Motor neuron (in vitro differentiated cells): Measurements from ENCODE around the gene GAB2. TPM values are rescaled to one million over a fixed set of nuclear protein-coding genes. Genes with fewer than 3 reads are reported as not detected.
"Not testable (repeated sequence)": the region's sequence is repeated elsewhere in the genome, so short reads cannot be mapped to it uniquely, and the experiment has no call there.

Experiments used
- ATAC-seq, 8 experiments: fragments of 200-7000 bp; cut with Tn5 transposase; replicated peaks in 6 of 8; 2 replicates each; pipeline ENCODE4 v1.8.0; 2021; ENCODE audit warnings: mild to moderate bottlenecking in 8 of 8, moderate library complexity in 8 of 8
- H3K27ac ChIP-seq, 2 donors: fragments of 250-450 bp; sonication (Bioruptor Pico); 2 replicates each; pipeline ENCODE4 v1.9.0; 2021; ENCODE audit warnings: antibody characterized with exemption in 2 of 2, mild to moderate bottlenecking in 2 of 2, moderate library complexity in 1 of 2
- H3K4me1 ChIP-seq, 2 donors: fragments of 250-450 bp; sonication (Bioruptor Pico); replicated peaks in 1 of 2; 2 replicates each; pipeline ENCODE4 v1.6.1; 2021; ENCODE audit warnings: antibody characterized with exemption in 2 of 2, mild to moderate bottlenecking in 2 of 2, moderate library complexity in 1 of 2
- H3K4me3 ChIP-seq, 5 donors: fragments of 250-450 bp; sonication (Bioruptor Pico); 2 replicates each; pipeline ENCODE4 v1.9.0; 2021; ENCODE audit warnings: antibody characterized with exemption in 5 of 5, mild to moderate bottlenecking in 5 of 5, moderate library complexity in 4 of 5
- WGBS, 10 experiments: fragments of 450-650 bp; shearing (Covaris generic); methylation state at CpG; one replicate each; pipeline ENCODE4 v1.0.0; 2022; 5-methylcytosine and 5-hydroxymethylcytosine counted together
- in situ Hi-C, 9 experiments: fragments of 400-800 bp; cut with MboI; loops; one replicate each; pipeline ENCODE4 v1.15.0; 2021; ENCODE audit warnings: low sequenced_read_pairs in 9 of 9, low pct_unique_long_range_greater_than_20kb in 2 of 9; ENCODE audit not compliant: unreplicated experiment in 9 of 9
- total RNA-seq, 8 experiments: library from RNA; unstranded; fragments of 300-600 nt; gene quantifications; 2 replicates each; pipeline versions ENCODE4 v1.2.3 to v1.2.4, GENCODE V29; 2022

Gene GAB2
- total RNA-seq, 8 experiments from 2014 or later, result 2.5 to 44.1 (median 25.6) TPM

- ATAC-seq, result no peak
- peaks cover 19 to 20% of the 10 kb centered on the region in 2 donors for H3K4me1 ChIP-seq
- in situ Hi-C loops, result no loop called here
- no peak overlapping the region for H3K4me3 ChIP-seq
- H3K27ac ChIP-seq, result no peak overlapping the region
- 40 to 100% (median 89%) methylated on average over 1 to 8 of the region's 8 CpGs; no CpG with 5 or more reads in 2 of the 10 experiments for WGBS, 10 experiments
Observed at GRCh38 chr11:78250099-78250498, 167.5 kb downstream of the GAB2 start.

GRCh38 chr11:78248903-78249302 is 168.7 kb downstream of the GAB2 start:
- Histone ChIP-seq H3K27ac (no peak overlapping the region), H3K4me1 (peaks cover 19 to 20% of the 10 kb centered on the region in 2 donors), H3K4me3 (no peak overlapping the region)
- in situ Hi-C loops, result loop anchor here in 4 of 9 experiments (25.0 kb wide), 2 partner anchors 138 to 313 kb away; partner anchors contain the start of gene NARS2 (in 4 of the 4)
- no peak for ATAC-seq

- no peak for ATAC-seq
- in situ Hi-C loops, result loop anchor here in 4 of 9 experiments (25.0 kb wide), 2 partner anchors 139 to 314 kb away; partner anchors contain the start of gene NARS2 (in 4 of the 4)
- Histone ChIP-seq H3K4me3 (no peak overlapping the region), H3K27ac (no peak overlapping the region), H3K4me1 (peaks cover 19 to 20% of the 10 kb centered on the region in 2 donors)
- 75 to 100% (median 95%) methylated on average over 1 to 3 of the region's 3 CpGs; no CpG with 5 or more reads in 4 of the 10 experiments for WGBS, 10 experiments
Observed at GRCh38 chr11:78248191-78248590, 169.4 kb downstream of the GAB2 start.

- Histone ChIP-seq H3K27ac (no peak overlapping the region), H3K4me3 (no peak overlapping the region), H3K4me1 (no peaks in the 10 kb centered on the region)
- ATAC-seq, result peak in 3 of 8 experiments; percentile 52 to 78 (median 58)
- in situ Hi-C loops, result loop anchor here in 4 of 9 experiments (25.0 kb wide), 2 partner anchors 143 to 318 kb away; partner anchors contain the start of gene NARS2 (in 4 of the 4)
- 11 to 98% (median 69%) methylated on average over 2 to 4 of the region's 4 CpGs for WGBS, 10 experiments
Observed at GRCh38 chr11:78244546-78245255, 172.9 kb downstream of the GAB2 start.

- Histone ChIP-seq H3K4me3 (no peak overlapping the region), H3K4me1 (no peaks in the 10 kb centered on the region), H3K27ac (no peak overlapping the region)
- no peak for ATAC-seq
- in situ Hi-C loops, result loop anchor here in 4 of 9 experiments (25.0 kb wide), 2 partner anchors 143 to 318 kb away; partner anchors contain the start of gene NARS2 (in 4 of the 4)
- 27 to 100% (median 92%) methylated on average over 1 to 2 of the region's 2 CpGs; no CpG with 5 or more reads in 2 of the 10 experiments for WGBS, 10 experiments
Observed at GRCh38 chr11:78244080-78244479, 173.5 kb downstream of the GAB2 start.

GRCh38 chr11:78241475-78241874 is 176.1 kb downstream of the GAB2 start:
- no peak for ATAC-seq
- Histone ChIP-seq H3K4me1 (no peaks in the 10 kb centered on the region), H3K27ac (no peak overlapping the region), H3K4me3 (no peak overlapping the region)
- in situ Hi-C loops, result loop anchor here in 4 of 9 experiments (25.0 kb wide), 2 partner anchors 146 to 321 kb away; partner anchors contain the start of gene NARS2 (in 4 of the 4)

- Histone ChIP-seq H3K4me1 (no peaks in the 10 kb centered on the region), H3K27ac (no peak overlapping the region), H3K4me3 (no peak overlapping the region)
- WGBS, 10 experiments, result 100% methylated on average over 1 of the region's 1 CpG; no CpG with 5 or more reads in 8 of the 10 experiments
- ATAC-seq, result no peak
- in situ Hi-C loops, result loop anchor here in 5 of 9 experiments (10.0 to 25.0 kb wide), 3 partner anchors 148 to 325 kb away; partner anchors contain the start of gene NARS2 (in 4 of the 5)
Observed at GRCh38 chr11:78239781-78240180, 177.8 kb downstream of the GAB2 start.

- Histone ChIP-seq H3K4me1 (peaks cover 0 to under 1% of the 10 kb centered on the region in 2 donors), H3K4me3 (no peak overlapping the region), H3K27ac (no peak overlapping the region)
- in situ Hi-C loops, result loop anchor here in 5 of 9 experiments (10.0 to 25.0 kb wide), 3 partner anchors 150 to 327 kb away; partner anchors contain the start of gene NARS2 (in 4 of the 5)
- ATAC-seq, result peak in 2 of 8 experiments; percentile 59 to 69
Observed at GRCh38 chr11:78237293-78238046, 180.2 kb downstream of the GAB2 start.

- 50 to 100% (median 81%) methylated on average over 1 to 5 of the region's 5 CpGs for WGBS, 10 experiments
- H3K27ac ChIP-seq, result no peak overlapping the region
- in situ Hi-C loops, result loop anchor here in 5 of 9 experiments (10.0 to 25.0 kb wide), 3 partner anchors 153 to 331 kb away; partner anchors contain the start of gene NARS2 (in 4 of the 5)
Observed at GRCh38 chr11:78234006-78234405, 183.6 kb downstream of the GAB2 start.

GRCh38 chr11:78233046-78233445 is 184.6 kb downstream of the GAB2 start:
- peaks cover 6 to 11% of the 10 kb centered on the region in 2 donors for H3K4me1 ChIP-seq
- in situ Hi-C loops, result loop anchor here in 5 of 9 experiments (10.0 to 25.0 kb wide), 3 partner anchors 154 to 332 kb away; partner anchors contain the start of gene NARS2 (in 4 of the 5)
- not testable (repeated sequence) for H3K27ac ChIP-seq, ATAC-seq, H3K4me3 ChIP-seq
- 40 to 100% (median 100%) methylated on average over 1 to 4 of the region's 6 CpGs; no CpG with 5 or more reads in 3 of the 10 experiments for WGBS, 10 experiments

More at GRCh38 chr11:78234006-78234405, 183.6 kb downstream of the GAB2 start:
- no peak overlapping the region for H3K4me3 ChIP-seq
- no peak for ATAC-seq
- H3K4me1 ChIP-seq, result peaks cover 6 to 11% of the 10 kb centered on the region in 2 donors

GRCh38 chr11:78231962-78232501 is 185.6 kb downstream of the GAB2 start:
- no peak overlapping the region for H3K27ac ChIP-seq
- ATAC-seq, result peak in 6 of 8 experiments; percentile 35 to 97 (median 84)
- H3K4me1 ChIP-seq, result peaks cover 6 to 11% of the 10 kb centered on the region in 2 donors
- H3K4me3 ChIP-seq, result no peak overlapping the region
- in situ Hi-C loops, result loop anchor here in 5 of 9 experiments (10.0 to 25.0 kb wide), 3 partner anchors 155 to 333 kb away; partner anchors contain the start of gene NARS2 (in 4 of the 5)

GRCh38 chr11:78230161-78230877 is 187.3 kb downstream of the GAB2 start:
- in situ Hi-C loops, result loop anchor here in 5 of 9 experiments (10.0 to 25.0 kb wide), 3 partner anchors 157 to 334 kb away; partner anchors contain the start of gene NARS2 (in 4 of the 5)
- WGBS, 10 experiments, result 42 to 100% (median 95%) methylated on average over 1 to 6 of the region's 7 CpGs
- H3K4me1 ChIP-seq, result peaks cover 6 to 11% of the 10 kb centered on the region in 2 donors
- ATAC-seq, result no peak
- no peak overlapping the region for H3K27ac ChIP-seq
- no peak overlapping the region for H3K4me3 ChIP-seq
